ENCODE measurements around the gene HS6ST3.

Gene HS6ST3

GRCh38 chr13:96637039-96637438 lies 547.1 kb downstream of the HS6ST3 start:
- in situ Hi-C loops (cut with MboI; ENCODE audit: low sequenced_read_pairs) = no loop called here

- in situ Hi-C loops (cut with MboI; ENCODE audit: low sequenced_read_pairs) = no loop called here
These were observed 556.2 kb downstream of the HS6ST3 start for GRCh38 chr13:96646101-96646500.

GRCh38 chr13:96646515-96647211 lies 556.8 kb downstream of the HS6ST3 start:
- in situ Hi-C loops (cut with MboI; ENCODE audit: low sequenced_read_pairs) = no loop called here

GRCh38 chr13:96650301-96650886 lies 560.5 kb downstream of the HS6ST3 start:
- in situ Hi-C loops (cut with MboI; ENCODE audit: low sequenced_read_pairs) = no loop called here

GRCh38 chr13:96651598-96651997 lies 561.7 kb downstream of the HS6ST3 start:
- in situ Hi-C loops (cut with MboI; ENCODE audit: low sequenced_read_pairs) = no loop called here

- in situ Hi-C loops (cut with MboI; ENCODE audit: low sequenced_read_pairs) = no loop called here
These were observed 562.6 kb downstream of the HS6ST3 start for GRCh38 chr13:96652506-96652905.

- in situ Hi-C loops (cut with MboI; ENCODE audit: low sequenced_read_pairs) = no loop called here
These were observed 571.7 kb downstream of the HS6ST3 start for GRCh38 chr13:96661612-96662011.

- in situ Hi-C loops (cut with MboI; ENCODE audit: low sequenced_read_pairs) = no loop called here
These were observed 572.1 kb downstream of the HS6ST3 start for GRCh38 chr13:96662036-96662435.

- in situ Hi-C loops (cut with MboI; ENCODE audit: low sequenced_read_pairs) = no loop called here
These were observed 577.5 kb downstream of the HS6ST3 start for GRCh38 chr13:96667294-96668018.

GRCh38 chr13:96671073-96671472 lies 581.2 kb downstream of the HS6ST3 start:
- in situ Hi-C loops (cut with MboI; ENCODE audit: low sequenced_read_pairs) = no loop called here

GRCh38 chr13:96672016-96672415 lies 582.1 kb downstream of the HS6ST3 start:
- in situ Hi-C loops (cut with MboI; ENCODE audit: low sequenced_read_pairs) = no loop called here

GRCh38 chr13:96673825-96674224 lies 583.9 kb downstream of the HS6ST3 start:
- in situ Hi-C loops (cut with MboI; ENCODE audit: low sequenced_read_pairs) = no loop called here

- in situ Hi-C loops (cut with MboI; ENCODE audit: low sequenced_read_pairs) = no loop called here
These were observed 587.1 kb downstream of the HS6ST3 start for GRCh38 chr13:96677029-96677428.

- in situ Hi-C loops (cut with MboI; ENCODE audit: low sequenced_read_pairs) = no loop called here
These were observed 588.9 kb downstream of the HS6ST3 start for GRCh38 chr13:96678801-96679200.

- in situ Hi-C loops (cut with MboI; ENCODE audit: low sequenced_read_pairs) = no loop called here
These were observed 591.0 kb downstream of the HS6ST3 start for GRCh38 chr13:96680898-96681297.

GRCh38 chr13:96681766-96682165 lies 591.9 kb downstream of the HS6ST3 start:
- in situ Hi-C loops (cut with MboI; ENCODE audit: low sequenced_read_pairs) = no loop called here

- in situ Hi-C loops (cut with MboI; ENCODE audit: low sequenced_read_pairs) = no loop called here
These were observed 594.6 kb downstream of the HS6ST3 start for GRCh38 chr13:96684469-96684868.

GRCh38 chr13:96684907-96685306 lies 595.0 kb downstream of the HS6ST3 start:
- in situ Hi-C loops (cut with MboI; ENCODE audit: low sequenced_read_pairs) = no loop called here

GRCh38 chr13:96686286-96686685 lies 596.4 kb downstream of the HS6ST3 start:
- in situ Hi-C loops (cut with MboI; ENCODE audit: low sequenced_read_pairs) = no loop called here

GRCh38 chr13:96687191-96687590 lies 597.3 kb downstream of the HS6ST3 start:
- in situ Hi-C loops (cut with MboI; ENCODE audit: low sequenced_read_pairs) = no loop called here

- in situ Hi-C loops (cut with MboI; ENCODE audit: low sequenced_read_pairs) = no loop called here
These were observed 601.1 kb downstream of the HS6ST3 start for GRCh38 chr13:96690998-96691397.

GRCh38 chr13:96696389-96696900 lies 606.5 kb downstream of the HS6ST3 start:
- in situ Hi-C loops (cut with MboI; ENCODE audit: low sequenced_read_pairs) = no loop called here
